HG03159 (cell line): ENCODE data around the gene RAB6C.
"Not testable (repeated sequence)": the region's sequence is repeated elsewhere in the genome, so short reads cannot be mapped to it uniquely, and the experiment has no call there.

Experiments used
- ATAC-seq: cut with Tn5 transposase; IDR thresholded peaks from one replicate; pipeline ENCODE4 v1.9.1; 2021; ENCODE audit warnings: mild to moderate bottlenecking, moderate library complexity; ENCODE audit not compliant: unreplicated experiment

The RAB6C gene

DNA sequence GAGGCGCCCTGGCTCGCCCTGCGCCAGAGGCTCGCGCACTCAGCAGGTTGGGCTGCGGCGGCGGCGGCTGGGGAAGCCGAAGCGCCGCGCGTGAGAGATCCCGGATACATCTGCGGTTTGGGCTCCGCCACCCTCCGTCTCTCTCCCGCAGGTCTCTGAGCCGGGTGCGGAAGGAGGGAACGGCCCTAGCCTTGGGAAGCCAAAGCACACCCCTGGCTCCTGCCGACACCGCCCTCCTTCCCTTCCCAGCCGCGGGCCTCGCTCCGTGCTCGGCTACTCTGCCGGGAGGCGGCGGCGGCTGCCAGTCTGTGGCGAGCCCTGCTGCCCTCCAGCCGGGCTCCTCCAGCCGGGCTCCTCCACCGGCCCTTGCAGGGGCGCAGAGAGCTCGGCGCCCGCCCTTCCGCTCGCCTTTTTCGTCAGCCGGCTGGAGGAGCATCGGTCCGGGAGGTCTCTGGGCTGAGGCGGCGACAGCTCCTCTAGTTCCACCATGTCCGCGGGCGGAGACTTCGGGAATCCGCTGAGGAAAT, at the start of gene RAB6C:
Gene RAB6C, plus strand, starts transcription at position 38 of the 527 bp plus-strand sequence. Its CDS starts 450 bp downstream, at position 488.
- ATAC-seq, result not testable (repeated sequence)

DNA sequence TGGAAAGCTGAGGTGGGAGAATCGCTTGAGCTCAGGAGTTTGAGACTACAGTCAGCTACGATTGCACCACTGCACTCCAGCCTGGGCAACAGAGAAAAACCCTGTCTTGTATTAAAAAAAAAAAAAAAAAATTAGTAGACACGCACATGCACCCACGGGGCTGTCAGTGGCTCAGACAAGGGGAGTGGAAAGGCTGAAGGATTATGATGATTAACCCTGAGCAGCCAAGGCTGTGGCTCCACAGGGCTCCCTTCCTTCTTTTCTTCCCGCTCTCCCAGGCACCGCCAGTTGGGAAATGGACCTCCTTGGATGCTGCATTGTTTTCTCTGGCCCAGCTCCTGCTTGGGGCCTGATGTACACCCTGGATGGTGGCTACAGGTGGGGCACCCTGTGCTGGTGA, 49.0 kb upstream of the RAB6C start:
- no peak for ATAC-seq

DNA sequence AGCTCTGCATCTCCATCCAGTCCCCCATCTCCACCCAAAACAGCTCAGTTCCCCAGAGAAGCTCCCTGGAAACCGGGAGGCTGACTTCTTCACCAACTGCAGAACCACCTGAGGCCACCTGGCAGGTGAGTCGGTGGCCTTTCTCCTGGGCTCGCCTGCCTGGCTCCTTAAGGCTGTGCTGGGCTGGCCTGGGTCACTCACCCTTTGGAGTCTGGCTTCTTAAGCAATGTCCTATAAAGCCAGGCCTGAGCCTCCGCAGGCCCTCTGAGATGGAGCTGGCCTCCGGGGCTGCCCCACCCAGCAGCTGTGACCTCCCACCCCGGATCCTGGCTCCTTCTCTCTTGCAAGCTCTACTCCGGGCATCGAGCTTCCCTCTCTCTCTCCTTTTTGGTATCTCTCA, 46.1 kb upstream of the RAB6C start:
- not testable (repeated sequence) for ATAC-seq

DNA sequence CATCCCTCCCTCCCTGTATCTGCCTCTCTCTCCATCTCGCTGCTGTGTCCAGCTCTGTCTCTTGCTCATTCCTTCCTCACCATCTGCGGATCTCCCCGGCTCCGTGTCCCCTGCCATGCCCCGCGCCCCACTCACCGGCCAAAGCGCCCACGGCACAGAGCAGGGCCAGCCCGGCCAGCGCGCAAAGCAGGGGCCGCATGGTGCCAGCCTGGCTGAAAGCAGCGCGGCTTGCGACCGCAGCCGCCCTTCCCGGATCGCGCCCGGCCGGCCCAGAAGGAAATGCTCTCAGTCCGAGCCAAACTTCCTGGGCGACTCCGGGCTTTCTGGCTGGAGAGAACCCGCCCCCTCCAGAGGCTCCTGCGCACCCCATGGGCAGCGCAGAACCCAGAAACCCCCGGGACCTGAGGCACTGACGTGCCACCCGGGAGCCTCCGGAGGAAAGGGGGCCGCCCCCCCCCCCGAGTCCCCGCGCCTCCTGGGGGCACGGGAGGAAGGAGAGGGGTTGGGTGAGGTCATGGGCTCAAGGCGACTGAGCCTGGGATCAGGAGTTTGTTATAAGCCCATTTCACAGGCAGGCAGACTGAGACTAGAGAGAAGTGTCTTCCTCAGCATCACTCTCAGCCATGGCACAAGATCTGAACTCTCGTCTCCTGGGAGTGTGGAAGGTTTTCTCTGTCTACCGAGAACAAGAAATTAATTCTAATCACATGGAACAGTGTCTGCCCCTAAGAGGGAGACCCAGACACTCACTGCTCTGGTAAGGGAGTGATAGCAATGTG, 45.2 kb upstream of the RAB6C start:
- no peak for ATAC-seq

DNA sequence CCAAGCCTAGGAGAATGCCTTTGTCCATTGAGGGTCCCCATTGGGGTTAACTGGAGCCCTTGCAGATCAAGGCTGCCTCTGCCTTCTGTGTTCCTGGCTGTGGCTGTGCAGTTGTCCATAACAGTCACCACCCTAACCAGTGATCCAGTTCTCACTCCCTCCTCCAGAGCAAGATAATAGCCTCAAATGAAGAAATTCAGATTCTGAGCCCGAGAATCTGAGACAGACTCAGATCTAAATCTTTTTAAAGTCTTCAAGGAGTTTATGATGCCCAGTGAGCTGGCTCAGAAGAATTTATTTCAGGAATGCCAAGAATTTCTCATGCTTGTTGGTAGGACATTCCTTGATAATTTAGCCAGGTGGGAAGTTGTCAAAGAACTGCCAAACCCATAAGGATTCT, 44.3 kb upstream of the RAB6C start:
- no peak for ATAC-seq

DNA sequence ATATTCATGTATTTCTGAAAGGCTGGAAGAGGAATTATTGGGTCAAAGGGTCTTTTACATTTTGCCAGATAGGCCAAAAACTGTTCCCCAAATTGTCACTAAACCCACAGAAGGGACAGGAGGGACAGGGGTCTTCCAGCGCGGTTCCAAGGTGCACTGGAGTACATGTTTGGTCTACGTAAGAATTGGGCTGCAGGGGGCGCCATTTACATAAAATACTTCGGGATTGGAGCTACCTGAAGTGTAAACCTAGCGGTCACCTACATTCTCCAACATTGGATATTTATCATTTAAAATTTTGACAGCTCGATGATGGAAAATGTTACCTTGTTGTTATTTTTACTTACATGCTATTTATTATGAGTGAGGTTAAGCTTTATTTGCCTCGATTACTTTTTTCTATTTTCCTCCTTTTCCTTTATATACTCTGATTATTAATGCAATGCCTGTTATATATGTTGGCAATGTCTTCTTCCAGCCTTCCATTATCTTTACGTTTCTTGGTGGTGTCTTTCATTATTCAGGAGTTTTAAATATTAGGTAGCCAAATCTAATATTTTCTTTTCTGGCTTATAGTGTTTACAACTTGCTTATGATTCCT, 43.0 kb upstream of the RAB6C start:
- ATAC-seq, result peak; percentile 50

DNA sequence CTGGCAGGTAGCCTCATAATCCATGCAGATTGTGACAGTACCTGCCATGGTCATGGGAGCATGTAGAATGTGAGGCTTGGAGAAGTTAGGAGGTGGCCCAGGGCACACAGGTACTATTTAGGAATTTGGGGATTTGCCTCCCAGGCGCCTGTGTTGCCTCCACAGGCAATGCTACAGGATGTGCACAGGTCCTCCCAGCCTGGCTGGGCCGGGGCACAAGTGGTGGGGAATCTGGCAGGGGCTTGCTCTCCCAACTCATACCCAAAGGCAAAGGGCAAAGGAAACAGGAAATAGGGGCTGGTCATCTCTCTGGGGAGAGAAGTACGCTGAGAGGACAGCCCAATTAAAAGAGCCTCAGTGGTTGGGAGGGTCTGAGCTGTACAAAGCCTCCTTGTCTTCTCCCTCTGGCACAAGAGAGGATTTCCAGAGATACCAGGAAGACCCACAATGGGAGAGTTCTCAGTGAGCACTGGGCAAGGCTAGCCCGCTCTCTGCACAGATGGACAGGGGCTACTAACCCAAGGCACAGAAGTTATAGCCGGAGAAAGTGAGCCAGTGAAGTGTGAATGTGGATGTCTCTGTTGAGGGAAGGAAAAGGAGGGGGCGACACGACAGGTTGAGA, 40.5 kb upstream of the RAB6C start:
- not testable (repeated sequence) for ATAC-seq

DNA sequence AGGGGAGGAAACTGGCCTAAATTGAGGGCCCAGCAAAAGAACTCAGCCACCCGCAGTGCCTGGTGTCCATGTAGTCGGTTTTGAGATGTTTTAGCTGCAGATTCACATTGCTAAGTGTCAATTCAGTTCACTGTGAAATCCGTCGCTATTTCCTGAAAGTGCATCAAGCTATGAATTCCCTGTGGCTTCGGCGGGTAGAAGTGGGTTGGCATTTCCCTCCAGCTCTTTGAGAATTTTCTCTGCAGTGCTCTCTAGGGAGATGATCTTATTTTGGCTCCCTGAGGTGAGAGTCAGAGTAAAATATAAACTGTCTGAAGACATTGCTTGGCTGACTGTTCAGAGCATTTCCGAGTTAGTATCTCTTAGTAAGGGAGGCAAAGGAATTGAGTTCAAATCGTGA, 36.0 kb upstream of the RAB6C start:
- not testable (repeated sequence) for ATAC-seq

DNA sequence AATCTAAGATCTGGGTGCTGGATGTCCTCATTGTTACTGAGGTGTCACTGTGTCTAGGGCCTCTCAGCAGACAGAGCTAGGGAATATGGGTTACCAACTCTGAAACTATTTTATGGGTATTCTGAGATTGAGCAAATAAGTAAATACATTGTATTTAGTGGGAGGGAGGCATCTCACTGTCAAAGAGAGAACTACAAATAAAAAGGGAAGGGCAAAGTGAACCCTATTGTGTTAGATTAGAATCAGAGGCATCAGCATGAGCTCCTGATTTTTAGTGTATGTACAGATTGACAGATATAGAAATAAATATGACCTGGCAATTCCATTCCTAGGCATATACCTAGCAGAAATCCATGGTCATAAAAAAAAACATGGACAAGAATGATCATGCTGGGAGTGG, 33.9 kb upstream of the RAB6C start:
- ATAC-seq, result no peak

DNA sequence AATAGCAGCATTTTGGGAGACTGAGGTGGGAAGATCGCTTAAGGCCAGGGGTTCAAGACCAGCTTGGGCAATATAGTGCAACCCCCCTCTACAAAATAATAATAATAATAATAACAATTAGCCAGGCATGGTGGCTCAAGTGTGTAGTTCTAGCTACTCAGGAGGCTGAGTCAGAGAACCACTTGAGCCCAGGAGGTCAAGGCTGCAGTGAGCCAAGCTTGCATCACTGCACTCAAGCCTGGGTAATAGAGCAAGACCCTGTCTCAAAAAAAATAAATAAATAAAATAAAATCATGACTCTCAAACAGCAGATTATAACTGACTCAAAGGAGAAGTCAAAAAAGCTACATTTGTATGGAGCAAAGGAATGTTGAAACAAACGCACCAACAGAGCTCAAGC, 31.8 kb upstream of the RAB6C start:
- ATAC-seq, result not testable (repeated sequence)

DNA sequence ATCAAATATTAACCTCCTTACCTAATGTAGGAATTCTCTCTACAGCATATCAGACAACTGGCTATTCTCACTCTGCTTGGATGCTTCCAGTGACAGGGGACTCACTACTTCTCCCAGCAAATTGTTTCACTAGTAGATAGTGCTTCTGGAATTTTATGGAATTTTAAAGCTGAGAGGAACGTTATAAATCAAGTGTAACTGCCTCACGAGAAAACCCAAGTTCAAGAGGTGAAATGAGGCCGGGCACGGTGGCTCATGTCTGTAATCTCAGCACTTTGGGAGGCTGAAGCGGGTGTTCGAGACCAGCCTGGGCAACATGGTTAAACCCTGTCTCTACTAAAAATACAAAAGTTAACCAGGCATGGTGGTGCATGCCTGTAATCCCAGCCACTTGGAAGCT, 23.3 kb upstream of the RAB6C start:
- not testable (repeated sequence) for ATAC-seq

DNA sequence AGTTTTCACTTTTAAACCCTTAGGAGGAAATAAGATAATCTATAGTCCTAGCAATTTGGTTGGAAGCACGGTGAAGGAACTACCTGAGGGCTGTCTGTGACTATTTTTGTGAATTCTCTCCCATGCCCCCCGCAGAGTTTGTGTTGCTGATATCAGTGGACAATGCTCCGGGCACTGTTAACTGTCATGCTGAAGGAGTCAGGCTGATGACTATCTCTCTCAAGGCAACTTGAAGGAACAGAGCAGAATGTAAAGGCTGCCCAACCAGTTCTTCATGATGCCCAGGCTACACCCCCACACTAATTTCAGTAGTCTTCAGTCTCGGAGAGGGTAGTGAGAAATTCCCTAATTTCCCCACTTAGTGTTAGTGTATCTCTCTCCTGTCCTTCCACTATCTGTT, 21.6 kb upstream of the RAB6C start:
- no peak for ATAC-seq

DNA sequence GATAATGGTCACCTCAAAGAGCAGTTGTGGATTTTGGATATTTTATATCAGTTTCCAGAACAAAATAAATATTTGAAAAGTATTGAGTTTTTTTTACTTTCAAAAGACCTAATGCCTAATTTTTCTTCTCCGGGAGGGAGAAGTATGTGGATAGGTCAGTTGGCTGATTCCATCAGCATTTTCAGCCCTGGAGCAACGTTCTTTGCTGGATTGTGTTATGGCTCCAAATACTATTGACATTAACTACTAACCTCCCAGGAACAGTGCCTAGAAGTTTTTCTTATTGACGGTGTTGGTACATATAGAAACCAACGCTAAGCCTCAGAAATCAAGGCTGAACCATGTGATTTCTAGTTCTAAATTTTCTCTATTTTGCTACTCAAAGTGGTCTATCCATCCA, 20.7 kb upstream of the RAB6C start:
- not testable (repeated sequence) for ATAC-seq

DNA sequence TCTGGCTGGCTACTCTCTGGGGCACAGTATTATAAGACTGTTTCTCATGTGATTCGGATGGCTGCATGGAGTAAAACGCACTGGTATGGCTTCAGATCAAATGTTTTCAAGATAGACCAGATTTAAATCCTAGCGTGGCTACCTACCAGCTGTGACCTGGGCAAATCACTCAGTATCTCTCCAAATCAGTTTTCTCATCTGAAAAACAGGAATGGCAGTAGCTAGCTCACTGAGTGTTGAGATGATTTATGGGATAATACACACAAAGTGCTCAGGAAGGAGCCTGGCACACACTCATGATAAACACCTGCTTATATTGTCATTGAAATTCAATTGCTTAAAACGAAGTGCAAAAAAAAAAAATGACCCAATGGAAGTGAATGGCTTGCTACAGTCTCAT, 10.9 kb upstream of the RAB6C start:
- not testable (repeated sequence) for ATAC-seq

DNA sequence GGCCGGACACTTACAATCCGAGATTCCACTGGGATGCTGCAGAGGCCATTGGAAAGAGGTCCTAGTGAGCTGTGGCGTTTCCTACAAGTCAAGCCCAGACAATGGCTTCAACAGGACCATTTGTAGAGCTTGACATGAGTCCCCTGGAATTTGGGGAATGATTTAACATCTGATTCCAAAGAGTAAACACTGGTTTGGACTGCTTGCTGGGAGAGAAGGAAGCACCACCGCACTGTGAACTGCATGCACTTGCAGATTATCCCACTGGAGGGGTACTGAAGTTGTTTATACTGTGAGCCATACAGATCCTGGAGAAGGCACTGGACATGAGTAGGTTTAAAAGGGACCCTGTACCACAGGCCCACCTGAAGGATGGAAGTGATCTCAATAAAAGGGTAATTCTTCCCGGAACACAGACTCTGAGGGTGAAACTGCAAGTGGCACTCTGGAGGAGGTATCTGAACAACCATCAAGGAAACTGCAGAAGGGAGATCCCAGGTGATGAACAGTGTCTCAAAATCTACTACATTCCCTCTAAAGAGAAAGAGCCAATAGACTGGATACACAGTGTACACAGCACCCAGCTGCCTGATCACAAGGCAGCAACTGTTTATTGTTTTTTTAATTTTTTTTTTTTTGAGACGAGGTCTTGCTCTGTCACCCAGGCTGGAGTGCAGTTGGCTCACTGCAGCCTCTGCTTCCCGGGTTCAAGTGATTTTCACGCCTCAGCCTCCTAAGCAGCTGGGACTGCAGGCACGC, 4.3 kb upstream of the RAB6C start:
- ATAC-seq, result no peak

DNA sequence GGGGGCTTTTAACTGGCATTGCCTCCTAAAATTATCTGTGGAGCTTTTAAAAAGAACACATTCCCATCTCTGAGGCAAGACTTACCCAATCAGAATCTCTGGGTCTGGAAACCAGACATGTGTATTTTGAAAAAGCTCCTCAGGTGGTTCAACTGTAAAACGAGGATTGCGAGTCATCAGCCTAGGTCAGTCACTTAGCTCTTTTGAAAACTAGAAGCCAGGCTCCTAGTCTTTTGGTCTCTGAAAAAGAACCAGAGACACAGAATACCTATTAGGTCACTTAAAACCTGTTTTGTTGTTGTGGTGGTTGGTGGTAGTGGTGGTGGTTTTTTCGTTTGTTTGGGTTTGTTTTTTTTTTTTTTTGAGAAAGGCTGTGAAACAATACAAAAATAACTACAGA, 2.5 kb upstream of the RAB6C start:
- not testable (repeated sequence) for ATAC-seq

DNA sequence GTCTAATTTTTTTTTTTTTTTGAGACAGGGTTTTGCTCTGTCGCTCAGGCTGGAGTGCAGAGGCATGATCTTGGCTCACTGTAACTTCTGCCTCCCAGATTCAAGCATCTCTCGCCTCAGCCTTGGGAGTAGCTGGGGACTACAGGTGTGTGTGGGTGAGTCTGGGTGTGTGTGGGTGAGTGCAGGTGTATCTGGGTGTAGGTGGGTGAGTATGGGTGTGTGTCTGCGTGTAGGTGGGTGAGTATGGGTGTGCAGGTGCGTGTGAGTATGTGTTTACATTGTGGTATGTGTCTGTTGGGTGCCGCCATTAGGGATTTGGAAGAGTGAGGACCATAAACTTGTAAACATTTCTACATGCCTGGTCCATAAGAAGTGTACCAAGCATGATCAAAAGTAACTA, 1.5 kb upstream of the RAB6C start:
- no peak for ATAC-seq

DNA sequence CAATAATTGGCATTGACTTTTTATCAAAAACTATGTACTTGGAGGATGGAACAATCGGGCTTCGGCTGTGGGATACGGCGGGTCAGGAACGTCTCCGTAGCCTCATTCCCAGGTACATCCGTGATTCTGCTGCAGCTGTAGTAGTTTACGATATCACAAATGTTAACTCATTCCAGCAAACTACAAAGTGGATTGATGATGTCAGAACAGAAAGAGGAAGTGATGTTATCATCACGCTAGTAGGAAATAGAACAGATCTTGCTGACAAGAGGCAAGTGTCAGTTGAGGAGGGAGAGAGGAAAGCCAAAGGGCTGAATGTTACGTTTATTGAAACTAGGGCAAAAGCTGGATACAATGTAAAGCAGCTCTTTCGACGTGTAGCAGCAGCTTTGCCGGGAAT, 780 bp downstream of the RAB6C start:
- not testable (repeated sequence) for ATAC-seq

DNA sequence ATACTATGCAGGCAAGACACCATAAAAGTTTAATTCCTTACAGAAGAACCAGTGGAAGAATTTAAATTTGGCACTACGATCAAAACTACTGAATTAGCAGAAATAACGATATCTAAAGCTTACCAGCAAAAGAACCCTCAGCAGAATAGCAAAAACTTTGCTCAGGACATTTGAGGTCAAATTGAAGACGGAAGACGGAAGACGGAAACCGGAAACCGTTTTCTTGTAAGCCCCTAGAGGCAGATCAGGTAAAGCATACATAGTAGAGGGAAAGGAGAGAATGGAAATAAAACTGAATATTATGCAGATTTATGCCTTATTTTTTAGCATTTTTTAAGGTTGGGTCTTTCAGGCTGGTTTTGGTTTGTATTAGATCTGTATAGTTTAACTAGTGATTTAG, 2.2 kb downstream of the RAB6C start:
- ATAC-seq, result not testable (repeated sequence)

DNA sequence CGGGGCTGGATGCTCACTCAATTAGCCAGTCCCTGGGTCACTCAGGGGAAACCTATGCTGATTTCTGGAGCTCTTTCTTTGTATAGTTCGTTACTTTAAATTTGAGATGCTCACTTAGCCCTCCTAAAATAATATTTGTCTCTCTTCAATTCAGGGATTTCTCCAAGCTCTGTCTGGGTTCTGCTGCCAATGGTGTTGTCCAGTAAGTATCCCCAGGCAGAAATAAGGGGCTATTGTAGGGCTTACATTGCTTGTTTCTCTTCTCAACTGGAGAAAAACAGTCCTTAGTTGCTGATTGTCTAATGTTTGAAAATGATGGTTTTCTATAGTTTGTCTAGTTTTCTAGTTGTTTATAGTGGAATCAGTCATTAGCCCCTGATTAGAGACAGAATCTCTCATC, 5.0 kb downstream of the RAB6C start:
- no peak for ATAC-seq

DNA sequence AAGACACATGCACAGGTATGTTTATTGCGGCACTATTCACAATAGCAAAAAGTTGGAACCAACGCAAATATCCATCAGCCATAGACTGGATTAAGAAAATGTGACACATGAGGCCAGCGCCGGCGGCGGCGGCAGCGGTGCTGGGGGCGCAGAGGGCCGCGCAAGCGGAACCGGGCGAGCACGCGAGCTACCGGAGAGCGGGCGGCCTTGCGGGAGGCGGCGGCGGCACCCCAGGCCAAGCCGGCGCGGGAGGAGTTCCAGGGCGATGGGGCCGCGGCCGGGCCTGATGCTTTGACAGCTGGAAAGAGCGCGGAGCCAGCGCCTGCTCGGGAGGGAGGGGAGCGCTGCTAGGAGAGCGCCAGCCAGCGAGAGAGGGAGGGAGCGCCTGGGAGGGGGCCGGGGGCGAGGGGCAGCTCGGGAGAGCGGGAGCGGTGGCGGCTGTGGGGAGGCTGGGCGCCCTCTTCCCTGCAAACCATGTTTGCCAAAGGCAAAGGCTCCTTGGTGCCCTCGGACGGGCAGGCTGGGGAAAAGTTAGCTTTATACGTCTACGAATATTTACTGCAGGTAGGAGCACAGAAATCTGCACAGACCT, 13.0 kb downstream of the RAB6C start:
- ATAC-seq, result not testable (repeated sequence)
